ENCODE data around the gene VIL1. TPM values are rescaled to one million over a fixed set of nuclear protein-coding genes. Genes with fewer than 3 reads are reported as not detected.

VIL1 gene
- total RNA-seq, 1 experiment from 2014 or later, result 3.0 TPM

- no peak for TF ChIP-seq PRRX2 (CRISPR knock-in tag; IDR thresholded peaks at IDR 0.05)
- no peak overlapping the region for H3K4me3 Mint-ChIP-seq
- no peaks in the 10 kb centered on the region for H3K36me3 Mint-ChIP-seq
- H3K27me3 Mint-ChIP-seq (ENCODE audit: low read depth), result no peaks in the 10 kb centered on the region
- no peaks in the 10 kb centered on the region for H3K4me1 Mint-ChIP-seq
- ATAC-seq, result no peak
- H3K9me3 Mint-ChIP-seq, result no peaks in the 10 kb centered on the region
- H3K27ac Mint-ChIP-seq, result no peak overlapping the region
- no peak for DNase-seq (ENCODE audit: low spot score)
- POLR2A ChIA-PET, result interaction anchor here (1.1 kb wide), 1 partner anchor 19 kb away, joined by 4 read pairs; no protein-coding TSS in a partner anchor
- CTCF ChIA-PET, result no interaction called here
Measured at GRCh38 chr2:218435003-218435982, 16.4 kb downstream of the VIL1 start.

DNA sequence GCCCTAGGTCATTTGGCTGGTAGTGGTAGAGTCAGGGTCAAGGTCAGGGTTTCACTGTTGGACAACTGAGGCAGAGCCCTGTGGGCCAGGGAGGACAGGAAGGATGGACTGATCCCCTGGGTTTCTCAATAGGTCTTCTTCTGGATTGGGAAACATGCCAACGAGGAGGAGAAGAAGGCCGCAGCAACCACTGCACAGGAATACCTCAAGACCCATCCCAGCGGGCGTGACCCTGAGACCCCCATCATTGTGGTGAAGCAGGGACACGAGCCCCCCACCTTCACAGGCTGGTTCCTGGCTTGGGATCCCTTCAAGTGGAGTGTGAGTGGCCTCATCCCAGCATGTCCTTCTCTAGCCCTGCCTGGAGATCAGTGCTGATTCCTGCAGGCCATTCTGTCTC is 18.1 kb downstream of the VIL1 start:
- Mint-ChIP-seq H3K9me3 (no peaks in the 10 kb centered on the region), H3K27me3 (ENCODE audit: low read depth) (no peaks in the 10 kb centered on the region), H3K4me1 (no peaks in the 10 kb centered on the region), H3K36me3 (no peaks in the 10 kb centered on the region), H3K27ac (no peak overlapping the region), H3K4me3 (no peak overlapping the region)
- ChIA-PET CTCF (no interaction called here), POLR2A (interaction anchor here (0.6 kb wide), 1 partner anchor 993 kb away, joined by 7 read pairs; no protein-coding TSS in a partner anchor)
- no peak for ATAC-seq
- DNase-seq (ENCODE audit: low spot score), result no peak
- no peak for TF ChIP-seq FOXP1 (CRISPR knock-in tag; IDR thresholded peaks at IDR 0.05; ENCODE audit: borderline replicate concordance)
- TF ChIP-seq, protein P1, sequence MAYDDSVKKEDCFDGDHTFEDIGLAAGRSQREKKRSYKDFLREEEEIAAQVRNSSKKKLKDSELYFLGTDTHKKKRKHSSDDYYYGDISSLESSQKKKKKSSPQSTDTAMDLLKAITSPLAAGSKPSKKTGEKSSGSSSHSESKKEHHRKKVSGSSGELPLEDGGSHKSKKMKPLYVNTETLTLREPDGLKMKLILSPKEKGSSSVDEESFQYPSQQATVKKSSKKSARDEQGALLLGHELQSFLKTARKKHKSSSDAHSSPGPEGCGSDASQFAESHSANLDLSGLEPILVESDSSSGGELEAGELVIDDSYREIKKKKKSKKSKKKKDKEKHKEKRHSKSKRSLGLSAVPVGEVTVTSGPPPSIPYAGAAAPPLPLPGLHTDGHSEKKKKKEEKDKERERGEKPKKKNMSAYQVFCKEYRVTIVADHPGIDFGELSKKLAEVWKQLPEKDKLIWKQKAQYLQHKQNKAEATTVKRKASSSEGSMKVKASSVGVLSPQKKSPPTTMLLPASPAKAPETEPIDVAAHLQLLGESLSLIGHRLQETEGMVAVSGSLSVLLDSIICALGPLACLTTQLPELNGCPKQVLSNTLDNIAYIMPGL (CRISPR knock-in tag; IDR thresholded peaks at IDR 0.05), result no peak
- no peak for TF ChIP-seq TEAD1 (CRISPR knock-in tag; IDR thresholded peaks at IDR 0.05)
- TF ChIP-seq ZNF121 (CRISPR knock-in tag; IDR thresholded peaks at IDR 0.05), result no peak
- no peak for TF ChIP-seq ZNF396 (CRISPR knock-in tag; IDR thresholded peaks at IDR 0.05; ENCODE audit: borderline replicate concordance)
- no peak for TF ChIP-seq KAT7 (CRISPR knock-in tag; IDR thresholded peaks at IDR 0.05; ENCODE audit: borderline replicate concordance)
- no peak for TF ChIP-seq FOXJ3 (CRISPR knock-in tag; IDR thresholded peaks at IDR 0.05; ENCODE audit: borderline replicate concordance)
- TF ChIP-seq ZBTB21 (CRISPR knock-in tag; IDR thresholded peaks at IDR 0.05; ENCODE audit: borderline replicate concordance), result no peak
- TF ChIP-seq GRHL2 (CRISPR knock-in tag; IDR thresholded peaks at IDR 0.05; ENCODE audit: insufficient replicate concordance, severe bottlenecking), result no peak
- TF ChIP-seq, protein P2, sequence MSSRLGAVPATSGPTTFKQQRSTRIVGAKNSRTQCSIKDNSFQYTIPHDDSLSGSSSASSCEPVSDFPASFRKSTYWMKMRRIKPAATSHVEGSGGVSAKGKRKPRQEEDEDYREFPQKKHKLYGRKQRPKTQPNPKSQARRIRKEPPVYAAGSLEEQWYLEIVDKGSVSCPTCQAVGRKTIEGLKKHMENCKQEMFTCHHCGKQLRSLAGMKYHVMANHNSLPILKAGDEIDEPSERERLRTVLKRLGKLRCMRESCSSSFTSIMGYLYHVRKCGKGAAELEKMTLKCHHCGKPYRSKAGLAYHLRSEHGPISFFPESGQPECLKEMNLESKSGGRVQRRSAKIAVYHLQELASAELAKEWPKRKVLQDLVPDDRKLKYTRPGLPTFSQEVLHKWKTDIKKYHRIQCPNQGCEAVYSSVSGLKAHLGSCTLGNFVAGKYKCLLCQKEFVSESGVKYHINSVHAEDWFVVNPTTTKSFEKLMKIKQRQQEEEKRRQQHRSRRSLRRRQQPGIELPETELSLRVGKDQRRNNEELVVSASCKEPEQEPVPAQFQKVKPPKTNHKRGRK (CRISPR knock-in tag; IDR thresholded peaks at IDR 0.05; ENCODE audit: borderline replicate concordance), result no peak
- TF ChIP-seq ZNF317 (CRISPR knock-in tag; IDR thresholded peaks at IDR 0.05; ENCODE audit: borderline replicate concordance, low read depth), result no peak
- TF ChIP-seq NFATC4 (CRISPR knock-in tag; IDR thresholded peaks at IDR 0.05), result no peak
- TF ChIP-seq, protein P3, sequence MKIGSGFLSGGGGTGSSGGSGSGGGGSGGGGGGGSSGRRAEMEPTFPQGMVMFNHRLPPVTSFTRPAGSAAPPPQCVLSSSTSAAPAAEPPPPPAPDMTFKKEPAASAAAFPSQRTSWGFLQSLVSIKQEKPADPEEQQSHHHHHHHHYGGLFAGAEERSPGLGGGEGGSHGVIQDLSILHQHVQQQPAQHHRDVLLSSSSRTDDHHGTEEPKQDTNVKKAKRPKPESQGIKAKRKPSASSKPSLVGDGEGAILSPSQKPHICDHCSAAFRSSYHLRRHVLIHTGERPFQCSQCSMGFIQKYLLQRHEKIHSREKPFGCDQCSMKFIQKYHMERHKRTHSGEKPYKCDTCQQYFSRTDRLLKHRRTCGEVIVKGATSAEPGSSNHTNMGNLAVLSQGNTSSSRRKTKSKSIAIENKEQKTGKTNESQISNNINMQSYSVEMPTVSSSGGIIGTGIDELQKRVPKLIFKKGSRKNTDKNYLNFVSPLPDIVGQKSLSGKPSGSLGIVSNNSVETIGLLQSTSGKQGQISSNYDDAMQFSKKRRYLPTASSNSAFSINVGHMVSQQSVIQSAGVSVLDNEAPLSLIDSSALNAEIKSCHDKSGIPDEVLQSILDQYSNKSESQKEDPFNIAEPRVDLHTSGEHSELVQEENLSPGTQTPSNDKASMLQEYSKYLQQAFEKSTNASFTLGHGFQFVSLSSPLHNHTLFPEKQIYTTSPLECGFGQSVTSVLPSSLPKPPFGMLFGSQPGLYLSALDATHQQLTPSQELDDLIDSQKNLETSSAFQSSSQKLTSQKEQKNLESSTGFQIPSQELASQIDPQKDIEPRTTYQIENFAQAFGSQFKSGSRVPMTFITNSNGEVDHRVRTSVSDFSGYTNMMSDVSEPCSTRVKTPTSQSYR (CRISPR knock-in tag; IDR thresholded peaks at IDR 0.05), result no peak
- no peak for TF ChIP-seq IRF1 (CRISPR knock-in tag; IDR thresholded peaks at IDR 0.05)
- TF ChIP-seq NR3C1 (CRISPR knock-in tag; conservative IDR thresholded peaks at IDR 0.05; ENCODE audit: low read depth), result no peak
